ENCODE measurements around the gene EVX2.

The EVX2 gene

DNA sequence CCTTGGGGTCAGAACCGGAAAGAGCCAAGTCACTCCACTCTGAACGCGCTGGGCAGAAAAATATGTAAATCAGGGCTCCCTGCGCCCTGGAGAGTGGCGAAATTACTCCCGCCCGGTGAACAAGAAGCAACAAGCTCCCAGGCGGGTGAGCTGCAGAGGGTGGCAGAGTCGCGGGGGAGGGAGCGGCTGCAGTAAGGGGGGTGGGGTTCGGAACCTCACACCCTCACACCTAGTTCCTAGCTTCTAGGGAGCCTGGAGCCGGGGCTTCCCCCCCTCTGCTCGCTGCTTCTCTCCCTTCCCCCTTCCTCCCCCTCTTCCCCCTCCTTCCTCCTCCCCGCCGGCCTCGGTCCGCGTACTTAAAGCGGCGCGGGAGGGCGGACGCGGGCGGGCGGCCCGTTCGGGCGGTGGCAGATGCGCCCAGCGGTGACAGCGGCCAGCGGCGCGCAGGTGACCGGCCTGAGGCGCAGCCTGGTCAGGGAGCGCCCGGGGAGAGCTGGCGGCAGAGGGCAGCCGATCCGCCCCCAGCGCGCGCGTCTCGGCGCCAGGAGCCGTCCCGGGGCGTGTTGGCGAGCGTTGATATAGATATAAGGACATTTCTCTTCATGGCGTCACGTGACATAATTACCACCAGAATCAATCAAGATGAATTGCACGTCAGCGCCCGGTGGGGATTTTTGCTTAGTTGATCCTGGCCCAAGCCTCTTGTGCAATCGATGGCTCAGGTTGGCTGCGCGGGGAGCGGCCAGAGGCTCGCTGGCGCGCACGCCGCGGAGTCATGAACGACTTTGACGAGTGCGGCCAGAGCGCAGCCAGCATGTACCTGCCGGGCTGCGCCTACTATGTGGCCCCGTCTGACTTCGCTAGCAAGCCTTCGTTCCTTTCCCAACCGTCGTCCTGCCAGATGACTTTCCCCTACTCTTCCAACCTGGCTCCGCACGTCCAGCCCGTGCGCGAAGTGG, 23.1 kb upstream of the EVX2 start, which contains the start of gene HOXD11:
HOXD11 (plus strand) TSS at position 700 of the 959 bp plus-strand sequence; CDS start at position 776, 76 bp downstream.
- no peak for DNase-seq

GRCh38 chr2:176105730-176106580, 22.2 kb upstream of the EVX2 start:
- no peak for DNase-seq

- DNase-seq: no peak
Measured at GRCh38 chr2:176105078-176105729, 21.4 kb upstream of the EVX2 start.

GRCh38 chr2:176104316-176105077, 20.7 kb upstream of the EVX2 start:
- DNase-seq: no peak

GRCh38 chr2:176103742-176104315, 20.1 kb upstream of the EVX2 start:
- DNase-seq: no peak

GRCh38 chr2:176103194-176103593, 19.4 kb upstream of the EVX2 start:
- DNase-seq: no peak

GRCh38 chr2:176102309-176102866, 18.6 kb upstream of the EVX2 start:
- no peak for DNase-seq

DNA sequence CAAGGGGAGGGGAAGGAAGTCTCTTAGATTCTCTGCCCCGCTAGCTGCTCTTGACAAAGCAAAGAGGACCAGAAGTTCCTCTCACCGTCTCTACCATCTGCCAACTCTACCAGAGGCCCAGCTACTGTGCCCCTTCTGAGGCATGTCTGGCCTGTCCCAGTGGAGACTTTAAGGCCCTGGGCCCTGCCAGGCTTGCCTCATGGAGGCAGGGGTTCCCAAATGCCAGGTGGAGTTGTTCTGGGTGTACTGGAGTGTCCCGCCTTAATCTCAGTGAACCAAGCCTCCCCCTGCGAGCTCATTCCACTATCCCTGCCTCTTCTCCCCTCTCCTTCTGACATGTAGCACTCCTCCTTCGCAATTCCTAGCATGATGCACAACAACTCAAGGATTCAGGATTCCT, 18.1 kb upstream of the EVX2 start:
- DNase-seq: no peak

- DNase-seq: no peak
Measured at GRCh38 chr2:176101216-176101830, 17.6 kb upstream of the EVX2 start.

DNA sequence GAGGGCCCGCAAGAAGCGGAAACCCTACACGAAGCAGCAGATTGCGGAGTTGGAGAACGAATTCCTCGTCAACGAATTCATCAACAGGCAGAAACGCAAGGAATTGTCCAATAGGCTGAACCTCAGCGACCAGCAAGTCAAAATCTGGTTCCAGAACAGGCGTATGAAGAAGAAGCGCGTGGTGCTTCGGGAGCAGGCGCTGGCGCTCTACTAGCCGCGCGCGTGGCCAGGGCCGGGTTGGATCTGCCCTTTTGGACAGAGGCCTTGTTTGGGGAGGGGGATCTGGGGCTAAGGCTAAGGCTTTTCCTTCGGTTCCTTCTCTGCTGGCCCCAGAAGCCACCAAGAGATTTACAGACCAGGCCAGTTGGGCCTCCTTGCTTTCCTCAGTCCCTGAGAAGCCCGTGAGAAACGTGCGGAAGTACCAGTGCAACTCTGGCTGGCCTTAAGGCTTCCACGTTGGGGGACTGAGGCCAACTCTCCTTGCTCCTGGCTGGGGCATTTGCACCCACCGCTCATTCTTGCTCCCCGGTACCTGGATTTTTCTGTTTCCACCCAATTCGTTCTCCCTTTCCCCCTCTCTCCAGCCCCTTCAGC, 16.9 kb upstream of the EVX2 start:
- no peak for DNase-seq

DNA sequence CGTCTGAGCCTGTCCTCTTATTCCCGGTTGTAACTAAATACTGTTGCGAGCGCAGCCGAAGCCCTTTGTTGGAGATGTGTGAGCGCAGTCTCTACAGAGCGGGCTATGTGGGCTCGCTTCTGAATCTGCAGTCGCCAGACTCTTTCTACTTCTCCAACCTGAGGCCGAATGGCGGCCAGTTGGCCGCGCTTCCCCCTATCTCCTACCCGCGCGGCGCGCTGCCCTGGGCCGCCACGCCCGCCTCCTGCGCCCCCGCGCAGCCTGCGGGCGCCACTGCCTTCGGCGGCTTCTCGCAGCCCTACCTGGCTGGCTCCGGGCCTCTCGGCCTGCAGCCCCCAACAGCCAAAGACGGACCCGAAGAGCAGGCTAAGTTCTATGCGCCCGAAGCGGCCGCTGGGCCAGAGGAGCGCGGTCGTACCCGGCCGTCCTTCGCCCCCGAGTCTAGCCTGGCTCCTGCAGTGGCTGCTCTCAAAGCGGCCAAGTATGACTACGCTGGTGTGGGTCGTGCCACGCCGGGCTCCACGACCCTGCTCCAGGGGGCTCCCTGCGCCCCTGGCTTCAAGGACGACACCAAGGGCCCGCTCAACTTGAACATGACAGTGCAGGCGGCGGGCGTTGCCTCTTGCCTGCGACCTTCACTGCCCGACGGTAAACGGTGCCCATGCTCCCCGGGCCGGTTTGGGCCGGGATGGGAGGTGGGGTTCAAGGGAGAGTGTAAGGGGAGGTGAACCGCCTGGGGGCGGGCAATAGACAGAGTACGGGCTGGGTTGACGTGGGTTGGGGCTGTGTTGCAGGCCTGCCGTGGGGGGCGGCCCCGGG, 16.2 kb upstream of the EVX2 start, which contains the start of gene HOXD12:
HOXD12 (plus strand) TSS at position 68 of the 819 bp plus-strand sequence; CDS start at position 75, 7 bp downstream.
- no peak for DNase-seq

DNA sequence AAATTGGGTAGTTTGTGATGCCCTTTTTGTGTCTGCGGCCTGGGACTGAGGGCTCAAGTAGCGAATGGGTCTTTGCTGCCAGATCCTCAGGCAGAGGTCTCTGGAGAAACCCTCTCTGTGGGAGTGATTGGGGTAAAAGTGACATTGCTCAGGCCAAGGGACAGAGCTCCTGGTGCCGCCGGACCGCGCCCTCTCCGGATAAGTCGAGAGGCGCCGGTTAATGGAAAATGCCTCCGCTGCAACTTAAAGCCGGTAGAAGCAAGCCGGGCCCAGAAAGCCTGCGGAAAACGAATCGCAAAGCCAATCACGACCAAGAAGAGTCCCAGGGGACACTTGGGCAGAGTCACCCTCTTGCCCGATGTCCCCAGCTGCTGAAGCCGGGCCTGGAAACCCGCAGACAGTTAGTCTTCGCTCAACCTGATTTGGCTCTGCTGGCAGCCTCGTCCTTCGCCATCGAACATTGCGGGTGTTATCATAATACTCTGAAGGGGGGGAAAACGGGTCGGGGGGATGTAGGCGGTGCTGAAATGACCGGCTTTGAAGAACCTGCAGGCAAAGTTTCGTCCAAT, 15.5 kb upstream of the EVX2 start:
- DNase-seq: no peak

GRCh38 chr2:176098366-176099158, 14.8 kb upstream of the EVX2 start:
- no peak for DNase-seq

- DNase-seq: no peak
Measured at GRCh38 chr2:176097820-176098365, 14.1 kb upstream of the EVX2 start.

- DNase-seq: peak; percentile 66
Measured at GRCh38 chr2:176096986-176097819, 13.4 kb upstream of the EVX2 start.

- no peak for DNase-seq
Measured at GRCh38 chr2:176096243-176096985, 12.7 kb upstream of the EVX2 start.
